Measurements from ENCODE around the gene NPY.

The NPY gene

GRCh38 chr7:24283897-24284698 lies at the start of gene NPY:
TSS of gene NPY (plus strand) at chr7:24284190. CDS start at chr7:24285241, 1,051 bp downstream.
- TF ChIP-seq, protein P1, sequence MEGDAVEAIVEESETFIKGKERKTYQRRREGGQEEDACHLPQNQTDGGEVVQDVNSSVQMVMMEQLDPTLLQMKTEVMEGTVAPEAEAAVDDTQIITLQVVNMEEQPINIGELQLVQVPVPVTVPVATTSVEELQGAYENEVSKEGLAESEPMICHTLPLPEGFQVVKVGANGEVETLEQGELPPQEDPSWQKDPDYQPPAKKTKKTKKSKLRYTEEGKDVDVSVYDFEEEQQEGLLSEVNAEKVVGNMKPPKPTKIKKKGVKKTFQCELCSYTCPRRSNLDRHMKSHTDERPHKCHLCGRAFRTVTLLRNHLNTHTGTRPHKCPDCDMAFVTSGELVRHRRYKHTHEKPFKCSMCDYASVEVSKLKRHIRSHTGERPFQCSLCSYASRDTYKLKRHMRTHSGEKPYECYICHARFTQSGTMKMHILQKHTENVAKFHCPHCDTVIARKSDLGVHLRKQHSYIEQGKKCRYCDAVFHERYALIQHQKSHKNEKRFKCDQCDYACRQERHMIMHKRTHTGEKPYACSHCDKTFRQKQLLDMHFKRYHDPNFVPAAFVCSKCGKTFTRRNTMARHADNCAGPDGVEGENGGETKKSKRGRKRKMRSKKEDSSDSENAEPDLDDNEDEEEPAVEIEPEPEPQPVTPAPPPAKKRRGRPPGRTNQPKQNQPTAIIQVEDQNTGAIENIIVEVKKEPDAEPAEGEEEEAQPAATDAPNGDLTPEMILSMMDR (IDR thresholded peaks at IDR 0.05) = no peak
- Histone ChIP-seq H3K27ac (no peak within 1 kb of the TSS), H3K4me3 (peak within 1 kb of the TSS; percentile 51)
- DNase-seq (ENCODE audit: low spot score) = no peak

- TF ChIP-seq, protein P1 (IDR thresholded peaks at IDR 0.05) = no peak
- H3K4me3 ChIP-seq = no peak overlapping the region
- DNase-seq (ENCODE audit: low spot score) = no peak
- no peak overlapping the region for H3K27ac ChIP-seq
Measured at GRCh38 chr7:24239260-24239659, 44.7 kb upstream of the NPY start.

DNA sequence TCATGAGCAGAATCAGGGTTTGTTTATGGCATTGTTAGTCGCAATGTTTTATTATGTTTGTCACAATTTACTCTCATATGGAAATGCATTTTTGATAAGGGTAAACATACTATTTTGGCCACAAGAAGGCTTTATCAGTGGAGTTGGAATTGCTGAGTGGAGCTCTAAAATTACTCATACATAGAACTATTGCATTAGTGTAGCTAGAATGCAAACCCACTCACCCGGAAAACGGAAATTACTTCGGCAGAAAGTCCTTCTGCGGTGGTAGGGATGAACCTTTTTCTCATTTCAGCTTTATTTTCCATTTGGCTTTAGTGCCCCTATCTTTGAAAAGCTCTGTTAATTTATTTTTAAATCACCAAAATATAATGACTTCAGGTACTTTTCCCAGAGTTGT lies 42.8 kb upstream of the NPY start:
- Histone ChIP-seq H3K27ac (no peak overlapping the region), H3K4me3 (no peak overlapping the region)
- DNase-seq (ENCODE audit: low spot score) = no peak
- TF ChIP-seq, protein P1 (IDR thresholded peaks at IDR 0.05) = no peak

DNA sequence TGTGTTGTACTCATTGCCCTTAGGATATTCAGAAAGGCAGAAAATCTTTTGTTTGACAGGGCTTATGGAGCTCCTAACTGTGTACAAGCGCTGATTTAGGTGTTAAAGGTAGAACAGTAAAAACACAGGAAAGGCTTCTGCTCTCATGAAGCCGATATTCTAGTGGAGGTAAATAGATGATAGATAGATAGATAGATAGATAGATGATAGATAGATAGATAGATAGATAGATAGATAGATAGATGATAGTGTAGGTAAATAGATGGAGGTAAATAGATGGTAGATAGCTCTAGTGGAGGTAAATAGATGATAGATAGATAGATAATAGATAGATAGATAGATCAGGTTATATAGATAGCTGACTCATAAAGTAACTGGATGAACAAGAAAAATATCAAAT lies 39.4 kb upstream of the NPY start:
- TF ChIP-seq, protein P1 (IDR thresholded peaks at IDR 0.05) = no peak
- DNase-seq (ENCODE audit: low spot score) = no peak
- H3K27ac ChIP-seq = no peak overlapping the region
- no peak overlapping the region for H3K4me3 ChIP-seq

- H3K27ac ChIP-seq = no peak overlapping the region
- H3K4me3 ChIP-seq = no peak overlapping the region
- DNase-seq (ENCODE audit: low spot score) = no peak
- TF ChIP-seq, protein P1 (IDR thresholded peaks at IDR 0.05) = no peak
Measured at GRCh38 chr7:24245362-24245761, 38.6 kb upstream of the NPY start.

GRCh38 chr7:24249266-24249665 lies 34.7 kb upstream of the NPY start:
- Histone ChIP-seq H3K4me3 (no peak overlapping the region), H3K27ac (no peak overlapping the region)
- no peak for DNase-seq (ENCODE audit: low spot score)
- TF ChIP-seq, protein P1 (IDR thresholded peaks at IDR 0.05) = no peak

GRCh38 chr7:24251568-24251967 lies 32.4 kb upstream of the NPY start:
- H3K27ac ChIP-seq = no peak overlapping the region
- TF ChIP-seq, protein P1 (IDR thresholded peaks at IDR 0.05) = no peak
- no peak for DNase-seq (ENCODE audit: low spot score)

More at GRCh38 chr7:24251568-24251967, 32.4 kb upstream of the NPY start:
- no peak overlapping the region for H3K4me3 ChIP-seq

Measured in coronary artery (tissue), 2 donors.